Posterior cingulate gyrus (tissue), 11 donors: ENCODE data around the gene PLCB1.
"Not testable (repeated sequence)": the region's sequence is repeated elsewhere in the genome, so short reads cannot be mapped to it uniquely, and the experiment has no call there.

ENCODE experiments used
- DNase-seq, 10 donors: peaks; one replicate each; pipeline versions ENCODE4 v3.0.0 to v3.0.0-alpha.2; 2020 to 2021; ENCODE audit warnings: mixed read lengths in 3 of 10
- intact Hi-C: fragments of 100-400 bp; cut with DNase I; formaldehyde crosslinking; loops from one replicate; pipeline ENCODE4 v1.15.1; 2023

The PLCB1 gene

DNA sequence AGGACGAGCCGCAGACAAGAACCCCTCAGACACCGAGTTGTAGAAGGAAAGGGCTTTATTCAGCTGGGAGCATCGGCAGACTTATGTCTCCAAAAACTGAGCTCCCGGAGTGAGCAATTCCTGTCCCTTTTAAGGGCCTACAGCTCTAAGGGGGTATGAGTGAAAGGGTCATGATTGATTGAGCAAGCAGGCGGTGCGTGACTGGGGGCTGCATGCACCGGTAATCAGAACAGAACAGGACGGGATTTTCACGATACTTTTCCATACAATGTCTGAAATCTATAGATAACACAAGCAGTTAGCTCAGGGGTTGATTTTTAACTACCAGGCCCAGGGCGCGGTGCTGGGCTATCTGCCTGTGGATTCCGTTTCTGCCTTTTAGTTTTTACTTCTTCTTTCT is 710.5 kb downstream of the PLCB1 start:
- no peak for DNase-seq
- intact Hi-C loops = no loop called here

DNA sequence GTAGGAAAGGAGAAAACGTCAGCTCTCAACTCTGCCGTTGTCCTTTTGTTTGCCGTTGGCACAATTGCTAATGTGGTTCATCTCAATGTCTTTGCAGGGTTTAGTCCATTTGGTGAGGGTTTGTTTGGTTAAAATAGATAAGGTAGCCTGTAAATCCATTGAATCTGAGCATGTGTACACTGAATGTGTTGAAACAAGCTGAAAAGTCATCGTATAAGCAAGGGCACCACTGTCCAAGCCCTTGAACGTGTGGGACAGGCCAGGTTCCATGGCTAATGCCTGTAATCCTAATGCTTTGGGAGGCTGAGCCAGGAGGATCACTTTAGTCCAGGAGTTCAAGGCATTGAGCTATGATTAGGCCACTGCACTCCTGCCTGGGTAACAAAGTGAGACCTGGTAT is 712.1 kb downstream of the PLCB1 start:
- DNase-seq = no peak
- intact Hi-C loops = no loop called here

GRCh38 chr20:8849990-8850389 is 717.9 kb downstream of the PLCB1 start:
- no peak for DNase-seq
- intact Hi-C loops = loop anchor here (5.0 to 10.0 kb wide), 2 partner anchors 507 to 545 kb away; no protein-coding TSS in a partner anchor

DNA sequence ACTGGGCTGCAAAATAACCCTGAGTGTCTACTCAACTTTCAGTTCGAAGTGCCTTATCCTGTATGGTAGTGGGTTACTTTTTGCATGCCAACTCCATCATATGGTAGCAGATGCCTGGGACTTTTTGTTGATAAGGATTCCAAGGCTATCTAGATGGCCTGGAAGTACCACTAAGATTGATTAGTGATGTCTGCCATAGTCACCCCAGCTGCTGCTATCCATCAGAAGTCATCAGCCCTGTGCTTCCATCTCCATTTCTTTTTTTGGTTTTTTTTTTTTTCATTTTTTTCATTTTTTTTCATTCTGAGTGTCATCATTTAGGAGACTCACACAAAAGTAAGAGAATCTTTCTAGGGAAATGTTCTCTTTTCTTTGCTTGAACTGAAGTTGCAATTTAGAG is 719.4 kb downstream of the PLCB1 start:
- intact Hi-C loops = loop anchor here (5.0 to 10.0 kb wide), 2 partner anchors 506 to 543 kb away; no protein-coding TSS in a partner anchor
- no peak for DNase-seq

DNA sequence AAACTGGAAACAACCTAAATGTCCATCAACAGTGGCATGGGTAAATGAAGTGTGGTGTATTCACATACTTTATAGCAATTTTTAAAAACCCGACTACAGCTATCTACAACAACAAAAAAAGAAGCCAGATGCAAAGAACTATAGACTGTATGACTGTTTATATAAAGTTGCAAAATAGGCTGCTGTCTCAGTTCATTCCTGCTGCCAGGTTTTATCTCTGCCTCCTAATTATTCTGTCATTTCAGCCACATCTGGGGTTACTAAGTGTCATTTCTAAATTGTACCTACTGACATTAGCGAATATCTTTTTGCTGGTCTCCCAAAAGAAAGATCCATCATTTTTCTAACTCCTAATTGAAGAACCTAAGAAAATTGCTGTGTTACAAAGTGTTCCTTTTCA is 719.9 kb downstream of the PLCB1 start:
- not testable (repeated sequence) for DNase-seq
- intact Hi-C loops = loop anchor here (5.0 to 10.0 kb wide), 2 partner anchors 505 to 543 kb away; no protein-coding TSS in a partner anchor

DNA sequence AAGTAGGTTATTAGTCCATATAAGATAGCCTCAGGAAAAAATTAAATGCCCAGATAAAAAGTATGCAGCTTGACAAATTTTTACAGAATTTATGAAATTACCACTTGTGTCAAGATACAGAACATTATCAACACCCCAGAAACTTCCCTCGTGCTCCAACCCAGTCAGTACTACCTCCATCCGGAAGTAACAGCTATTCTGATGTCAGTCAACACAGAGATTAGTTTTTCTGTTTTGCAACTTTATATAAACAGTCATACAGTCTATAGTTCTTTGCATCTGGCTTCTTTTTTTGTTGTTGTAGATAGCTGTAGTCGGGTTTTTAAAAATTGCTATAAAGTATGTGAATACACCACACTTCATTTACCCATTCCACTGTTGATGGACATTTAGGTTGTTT is 721.1 kb downstream of the PLCB1 start:
- intact Hi-C loops = loop anchor here (5.0 to 10.0 kb wide), 2 partner anchors 504 to 542 kb away; no protein-coding TSS in a partner anchor
- not testable (repeated sequence) for DNase-seq

DNA sequence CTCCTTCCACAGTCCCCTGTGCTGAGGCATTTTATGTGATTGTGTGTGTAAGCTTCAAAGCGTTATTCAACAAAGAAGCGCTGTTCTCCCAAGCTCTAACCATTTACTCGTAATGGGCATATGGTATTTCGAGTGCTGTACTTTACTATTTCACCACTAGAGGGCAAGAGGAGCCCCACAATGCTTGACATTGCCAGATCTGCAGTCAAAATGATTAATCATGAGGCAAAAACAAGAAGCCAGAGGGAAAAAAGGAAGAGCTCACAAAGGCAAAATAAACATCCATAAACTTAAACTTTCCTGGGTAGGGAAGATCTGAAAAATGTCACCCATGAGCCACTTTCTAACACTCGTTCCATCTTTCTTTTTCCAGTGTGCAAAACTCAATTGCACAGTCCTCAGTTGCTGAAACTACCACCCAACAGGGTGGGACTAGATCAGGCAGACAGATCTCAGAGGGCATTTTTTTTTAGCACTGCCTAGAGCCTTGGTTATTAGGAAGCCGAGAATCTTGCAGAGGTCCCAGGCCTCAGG is 721.8 kb downstream of the PLCB1 start:
- intact Hi-C loops = loop anchor here (5.0 to 10.0 kb wide), 2 partner anchors 503 to 541 kb away; no protein-coding TSS in a partner anchor

DNA sequence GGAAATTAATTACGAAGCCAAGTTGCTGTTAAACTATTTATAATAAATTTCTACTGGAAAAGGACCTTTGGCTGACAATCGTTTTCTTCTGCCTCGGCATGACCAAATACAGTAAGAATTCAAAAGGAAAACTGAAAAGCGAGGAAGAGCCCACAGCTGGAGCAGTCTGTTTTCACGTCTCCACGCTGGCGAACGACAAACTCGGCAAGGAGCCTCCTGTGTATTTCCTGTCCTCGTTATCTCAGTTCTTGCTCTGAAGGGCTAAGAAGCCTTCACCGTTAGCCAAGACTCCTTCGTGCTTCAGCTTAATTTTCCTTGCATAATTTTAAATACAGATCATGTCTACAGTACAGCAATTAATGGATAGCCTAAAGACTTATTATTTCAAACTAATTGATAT is 722.5 kb downstream of the PLCB1 start:
- DNase-seq = no peak
- intact Hi-C loops = loop anchor here (5.0 to 10.0 kb wide), 2 partner anchors 503 to 540 kb away; no protein-coding TSS in a partner anchor

More for the DNA sequence above, 721.8 kb downstream of the PLCB1 start:
- peak in 2 of 10 donors; percentile 12 to 14 for DNase-seq

GRCh38 chr20:8855315-8855714 is 723.2 kb downstream of the PLCB1 start:
- intact Hi-C loops = loop anchor here (10.0 kb wide), 1 partner anchor 539 kb away; no protein-coding TSS in a partner anchor
- DNase-seq = no peak

DNA sequence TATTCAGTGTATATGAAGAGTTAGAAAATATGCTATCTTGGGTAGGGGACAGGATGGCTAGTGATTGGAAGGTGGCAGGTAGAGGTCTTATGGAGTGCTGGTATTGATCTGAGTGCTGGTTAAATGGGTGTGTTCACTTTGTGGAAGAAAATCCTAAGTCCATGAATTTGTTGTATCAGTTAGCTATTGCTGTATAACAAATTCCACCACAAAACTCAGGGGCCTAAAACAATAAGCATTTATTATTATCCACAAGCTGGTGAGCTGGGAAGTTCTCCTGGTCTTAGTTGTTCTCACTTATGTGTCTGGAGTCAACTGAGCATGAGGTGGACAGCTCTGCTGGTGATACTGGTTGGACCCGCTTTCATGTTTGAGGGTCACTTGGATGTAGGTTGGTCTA is 724.6 kb downstream of the PLCB1 start:
- no peak for DNase-seq
- intact Hi-C loops = loop anchor here (10.0 kb wide), 1 partner anchor 538 kb away; no protein-coding TSS in a partner anchor

GRCh38 chr20:8858181-8858787 is 726.2 kb downstream of the PLCB1 start:
- no peak for DNase-seq
- intact Hi-C loops = loop anchor here (10.0 kb wide), 1 partner anchor 537 kb away; no protein-coding TSS in a partner anchor

DNA sequence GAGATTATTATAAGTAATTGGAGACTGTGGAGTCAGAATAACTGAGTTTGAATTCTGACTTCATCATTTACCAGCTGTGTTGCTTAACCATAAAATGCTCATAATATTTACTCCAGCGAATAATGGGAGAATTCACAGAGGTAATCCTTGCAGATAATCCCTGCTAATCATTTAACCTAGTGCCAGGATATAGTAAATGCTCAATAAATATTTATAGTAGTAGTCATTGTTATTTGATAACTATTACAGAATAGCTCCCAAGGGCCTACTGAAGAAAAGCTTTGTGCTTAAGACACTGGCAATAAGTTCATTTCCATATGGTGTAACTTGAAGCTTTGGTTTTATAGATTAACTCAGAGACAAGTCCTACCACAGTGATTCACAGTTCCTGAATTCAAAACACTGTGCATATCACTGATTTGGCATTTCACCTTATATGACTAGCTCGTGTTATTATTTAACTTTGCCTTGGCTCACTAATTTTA is 728.0 kb downstream of the PLCB1 start:
- intact Hi-C loops = no loop called here
- no peak for DNase-seq

DNA sequence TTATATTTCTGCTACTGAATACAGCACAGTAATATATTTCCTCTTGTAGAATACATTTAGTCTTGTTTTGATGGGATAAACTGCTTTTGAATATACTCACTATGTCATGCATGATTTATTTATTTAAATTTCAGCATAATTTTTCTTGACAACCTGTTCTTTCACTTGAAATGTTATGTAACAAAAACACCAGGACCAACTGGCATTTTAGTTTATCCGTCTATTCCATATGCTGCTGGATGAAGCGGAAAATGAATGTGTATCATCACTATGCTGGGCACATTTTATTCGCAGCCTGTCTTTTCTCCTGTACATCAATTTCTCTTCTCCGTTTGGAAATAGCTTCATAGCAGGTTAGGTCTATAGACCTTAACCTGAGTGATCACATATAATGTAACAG is 730.0 kb downstream of the PLCB1 start:
- intact Hi-C loops = no loop called here
- no peak for DNase-seq

DNA sequence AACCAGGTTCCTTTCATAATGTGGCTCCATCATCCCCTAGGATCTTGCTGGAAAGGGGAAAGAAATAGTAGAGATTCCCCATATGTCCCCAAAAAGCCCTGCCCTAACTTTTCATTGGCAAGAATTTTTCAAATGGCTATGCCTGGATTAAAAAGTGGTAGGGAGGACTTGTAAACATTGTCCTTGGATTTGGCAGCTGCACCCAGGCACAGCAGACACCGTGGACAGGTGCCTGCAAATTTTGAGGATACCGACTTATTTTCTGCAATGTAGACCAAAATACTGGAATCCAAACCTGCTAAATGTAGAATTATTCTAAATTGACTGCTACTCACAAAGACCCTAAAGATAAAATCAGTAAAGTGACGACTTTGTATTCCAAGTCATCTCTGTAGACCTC is 733.6 kb downstream of the PLCB1 start:
- no peak for DNase-seq
- intact Hi-C loops = no loop called here

GRCh38 chr20:8867038-8867740 is 735.1 kb downstream of the PLCB1 start:
- intact Hi-C loops = no loop called here
- no peak for DNase-seq

- intact Hi-C loops = no loop called here
These were observed 738.6 kb downstream of the PLCB1 start for GRCh38 chr20:8870652-8871051.

GRCh38 chr20:8874437-8874836 is 742.4 kb downstream of the PLCB1 start:
- intact Hi-C loops = no loop called here
- no peak for DNase-seq

More at GRCh38 chr20:8870652-8871051, 738.6 kb downstream of the PLCB1 start:
- DNase-seq = no peak

- intact Hi-C loops = no loop called here
- DNase-seq = no peak
These were observed 743.5 kb downstream of the PLCB1 start for GRCh38 chr20:8875586-8875985.

GRCh38 chr20:8876366-8876765 is 744.3 kb downstream of the PLCB1 start:
- no peak for DNase-seq
- intact Hi-C loops = no loop called here

DNA sequence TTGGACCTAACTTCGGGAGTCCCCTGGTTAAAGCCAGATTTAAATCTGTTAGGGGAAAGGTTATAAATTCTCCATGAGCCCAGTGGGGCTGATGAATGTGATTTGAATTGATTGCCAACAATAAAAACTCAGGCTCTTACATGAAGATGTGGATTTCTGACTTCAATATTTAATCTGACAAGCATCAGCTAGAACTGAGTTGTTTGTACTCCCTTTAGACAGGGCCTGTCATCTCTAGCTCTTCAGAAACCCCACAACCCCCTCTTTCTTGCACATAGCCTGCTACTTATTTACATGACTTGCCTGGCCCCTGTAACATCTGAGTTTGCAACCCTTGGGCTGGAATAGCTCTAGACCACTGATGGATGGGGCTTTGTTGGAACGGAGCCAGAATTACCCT is 745.2 kb downstream of the PLCB1 start:
- no peak for DNase-seq
- intact Hi-C loops = no loop called here

GRCh38 chr20:8879669-8880068 is 747.6 kb downstream of the PLCB1 start:
- no peak for DNase-seq
- intact Hi-C loops = no loop called here
